AG04450 (cell line): ENCODE results near the gene GPD1. TPM values are rescaled to one million over a fixed set of nuclear protein-coding genes. Genes with fewer than 3 reads are reported as not detected.

ENCODE experiments used
- CTCF ChIA-PET: fragments of 300-600, 350-600 bp; formaldehyde crosslinking; extraction: SDS; loops from one replicate; lab custom pipeline; 2022; ENCODE audit warnings: antibody characterized with exemption, inconsistent platforms; lab: Charles Lee
- POLR2A ChIA-PET: fragments of 350-600 bp; formaldehyde crosslinking; extraction: SDS; loops from one replicate; lab custom pipeline; 2021; ENCODE audit warnings: antibody characterized with exemption, inconsistent platforms; lab: Yijun Ruan, JAX
- DNase-seq: peaks from one replicate; pipeline ENCODE4 v3.0.0-alpha.2; 2011; ENCODE audit warnings: low read depth, low spot score
- H3K27ac ChIP-seq: one replicate; pipeline ENCODE4 v1.5.1; 2012; ENCODE audit warnings: low read depth, low read length, control low read depth
- H3K27me3 ChIP-seq: one replicate; pipeline ENCODE4 v1.6.0; 2012; ENCODE audit warnings: low read length; ENCODE audit not compliant: control insufficient read depth, insufficient read depth
- H3K4me3 ChIP-seq: 2 replicates; pipeline ENCODE4 v1.5.1; 2011; ENCODE audit warnings: mild to moderate bottlenecking, low read depth, low read length, control low read depth
- H3K9me3 ChIP-seq: 2 replicates; pipeline ENCODE4 v1.5.1; 2012; ENCODE audit warnings: low read length; ENCODE audit not compliant: control insufficient read depth, insufficient read depth
- CTCF ChIP-seq: IDR thresholded peaks from 2 replicates; pipeline ENCODE4 v1.5.1; 2011; ENCODE audit warnings: low read depth, low read length, control low read depth, inconsistent platforms
- polyA plus RNA-seq: library from polyadenylated mRNA; depleted of rRNA; stranded (reverse); fragments of >200 nt; gene quantifications from 2 replicates; pipeline ENCODE4 v1.2.3, GENCODE V29; 2011

The GPD1 gene
- polyA plus RNA-seq, 1 experiment, result 0.04 TPM

- Histone ChIP-seq H3K27me3 (no peaks in the 10 kb centered on the region), H3K4me3 (no peak overlapping the region), H3K9me3 (no peaks in the 10 kb centered on the region), H3K27ac (no peak overlapping the region)
- ChIA-PET POLR2A (no interaction called here), CTCF (interaction anchor here (0.6 to 2.6 kb wide), 6 partner anchors 11 to 123 kb away, joined by 3 to 28 read pairs (median 3); partner anchors contain the start of gene COX14)
- no peak for DNase-seq
- no peak for TF ChIP-seq CTCF
Measured at GRCh38 chr12:50090391-50090790, 13.4 kb upstream of the GPD1 start.

GRCh38 chr12:50097952-50098351 lies 5.9 kb upstream of the GPD1 start:
- H3K4me3 ChIP-seq, result no peak overlapping the region
- no peak for TF ChIP-seq CTCF
- no peaks in the 10 kb centered on the region for H3K9me3 ChIP-seq
- POLR2A ChIA-PET, result interaction anchor here (1.8 kb wide), 1 partner anchor 13 kb away, joined by 9 read pairs; the partner anchor contains the start of gene SMARCD1
- no peaks in the 10 kb centered on the region for H3K27me3 ChIP-seq
- CTCF ChIA-PET, result interaction anchor here (3.8 kb wide), 1 partner anchor 14 kb away, joined by 20 read pairs; the partner anchor contains the start of gene COX14
- no peak overlapping the region for H3K27ac ChIP-seq
- no peak for DNase-seq

GRCh38 chr12:50099302-50100008 lies 4.4 kb upstream of the GPD1 start:
- POLR2A ChIA-PET, result interaction anchor here (0.6 to 1.6 kb wide), 2 partner anchors 12 to 603 kb away, joined by 4 to 5 read pairs; partner anchors contain the start of gene COX14
- no peak overlapping the region for H3K4me3 ChIP-seq
- H3K9me3 ChIP-seq, result no peaks in the 10 kb centered on the region
- CTCF ChIA-PET, result interaction anchor here (4.3 kb wide), 1 partner anchor 12 kb away, joined by 46 read pairs; the partner anchor contains the start of gene COX14
- H3K27me3 ChIP-seq, result no peaks in the 10 kb centered on the region
- no peak overlapping the region for H3K27ac ChIP-seq
- TF ChIP-seq CTCF, result no peak
- DNase-seq, result no peak

- Histone ChIP-seq H3K27ac (no peak overlapping the region), H3K9me3 (no peaks in the 10 kb centered on the region)
- CTCF ChIA-PET, result interaction anchor here (0.6 to 4.3 kb wide), 5 partner anchors 9 to 333 kb away, joined by 3 to 46 read pairs (median 4); partner anchors contain the start of gene COX14
Measured at GRCh38 chr12:50100561-50100960, 3.2 kb upstream of the GPD1 start.

More at GRCh38 chr12:50100561-50100960, 3.2 kb upstream of the GPD1 start:
- no peak for DNase-seq
- no peak for TF ChIP-seq CTCF
- POLR2A ChIA-PET, result no interaction called here
- Histone ChIP-seq H3K27me3 (peaks cover 4% of the 10 kb centered on the region), H3K4me3 (no peak overlapping the region)
